Lung (tissue), 12 donors: Measurements from ENCODE around the gene MED13. TPM values are rescaled to one million over a fixed set of nuclear protein-coding genes. Genes with fewer than 3 reads are reported as not detected.
A peak's percentile ranks its signal among the peaks of the same experiment; 100 is the strongest.

Experiments used
- ATAC-seq: fragments of 200-7000 bp; cut with Tn5 transposase; one replicate; pipeline ENCODE4 v1.9.1; 2020; ENCODE audit warnings: moderate number of reproducible peaks; ENCODE audit not compliant: insufficient read depth, low FRiP score
- DNase-seq, 3 donors: peaks; one replicate each; pipeline ENCODE4 v3.0.0-alpha.2; 2013 to 2017
- H3K27ac ChIP-seq, 2 donors: one replicate each; pipeline ENCODE4 v1.5.1; 2013; ENCODE audit warnings: mild to moderate bottlenecking in 2 of 2, moderate library complexity in 2 of 2, control low read depth in 1 of 2, inconsistent platforms in 1 of 2, low read depth in 1 of 2, low read length in 1 of 2
- H3K27me3 ChIP-seq, 3 donors: one replicate each; pipeline ENCODE4 v1.5.1; 2013; ENCODE audit warnings: low read length in 2 of 3; ENCODE audit not compliant: control insufficient read depth in 3 of 3, insufficient read depth in 3 of 3
- H3K36me3 ChIP-seq, 4 donors: one replicate each; pipeline ENCODE4 v1.5.1; 2013; ENCODE audit warnings: low read length in 4 of 4, mild to moderate bottlenecking in 1 of 4, moderate library complexity in 1 of 4; ENCODE audit not compliant: control insufficient read depth in 4 of 4, insufficient read depth in 4 of 4
- H3K4me1 ChIP-seq, 5 donors: one replicate each; pipeline ENCODE4 v1.5.1; 2013; ENCODE audit warnings: low read length in 5 of 5, mild to moderate bottlenecking in 2 of 5, moderate library complexity in 1 of 5; ENCODE audit not compliant: control insufficient read depth in 5 of 5, insufficient read depth in 5 of 5
- H3K4me3 ChIP-seq: one replicate; pipeline ENCODE4 v1.5.1; 2013; ENCODE audit warnings: mild to moderate bottlenecking, control low read depth, moderate library complexity
- H3K9ac ChIP-seq, 2 donors: one replicate each; pipeline ENCODE4 v1.5.1; 2013; ENCODE audit warnings: low read length in 2 of 2, control low read depth in 1 of 2; ENCODE audit not compliant: insufficient read depth in 1 of 2
- H3K9me3 ChIP-seq, 4 donors: one replicate each; pipeline ENCODE4 v1.5.1; 2013; ENCODE audit warnings: low read length in 3 of 4, mild to moderate bottlenecking in 1 of 4, moderate library complexity in 1 of 4; ENCODE audit not compliant: control insufficient read depth in 4 of 4, insufficient read depth in 3 of 4
- CTCF ChIP-seq: IDR thresholded peaks from 2 replicates; pipeline ENCODE4 v1.5.1; 2012; ENCODE audit warnings: mild to moderate bottlenecking; ENCODE audit errors: control extremely low read depth, extremely low read depth
- WGBS, 2 donors: extraction: QIAGEN DNeasy Blood & Tissue Kit; methylation state at CpG; one replicate each; pipeline ENCODE4 v1.1.7; 2013; 5-methylcytosine and 5-hydroxymethylcytosine counted together
- polyA plus RNA-seq, 2 donors: library from polyadenylated mRNA; stranded (reverse); fragments of 200-250 nt; gene quantifications; one replicate each; pipeline ENCODE4 v1.2.1, GENCODE V29; 2013
- total RNA-seq, 2 donors: library from RNA; depleted of rRNA in 1 of 2; stranded (reverse); fragments of >200 nt in 1 of 2; gene quantifications; one replicate each; pipeline ENCODE4 v1.2.1, GENCODE V29; 2014 to 2021
- donor health status: control.
- donor health status: control.
- donor health status: Bipolar disorder and iron deficiency.
- donor health status: healthy.
- donor health status: DM: yes; HTN: yes; CAD: no.

The MED13 gene
- total and polyA plus RNA-seq, 4 donors = 7.2 to 104 (median 38.1) TPM

GRCh38 chr17:61942085-61942484, 123.0 kb downstream of the MED13 start:
- Histone ChIP-seq H3K4me3 (no peak overlapping the region), H3K27ac (no peak overlapping the region), H3K36me3 (peaks cover 2 to 15% (median 9%) of the 10 kb centered on the region in 4 donors), H3K4me1 (no peaks in the 10 kb centered on the region), H3K27me3 (no peaks in the 10 kb centered on the region), H3K9ac (no peak overlapping the region), H3K9me3 (no peaks in the 10 kb centered on the region)
- DNase-seq (no peak), ATAC-seq (no peak)
- no peak for TF ChIP-seq CTCF
- 91 to 96% methylated on average over 2 of the region's 2 CpGs for WGBS, 2 donors

GRCh38 chr17:61928101-61928436, 137.0 kb downstream of the MED13 start:
- Histone ChIP-seq H3K9ac (peak overlapping the region in 1 of 2 donors; percentile 66), H3K27ac (peak overlapping the region; percentile 40 to 89), H3K4me3 (no peak overlapping the region), H3K9me3 (no peaks in the 10 kb centered on the region), H3K36me3 (peaks cover 0 to 12% (median 2%) of the 10 kb centered on the region in 4 donors), H3K27me3 (no peaks in the 10 kb centered on the region), H3K4me1 (peaks cover 0 to 14% (median 6%) of the 10 kb centered on the region in 5 donors)
- TF ChIP-seq CTCF = no peak
- DNase-seq (no peak), ATAC-seq (no peak)
- 44 to 50% methylated on average over 4 of the region's 4 CpGs for WGBS, 2 donors

- Histone ChIP-seq H3K36me3 (peaks cover 0 to 12% (median 2%) of the 10 kb centered on the region in 4 donors), H3K9ac (peak within 1 kb of the TSS; percentile 86 to 97), H3K9me3 (no peaks in the 10 kb centered on the region), H3K4me1 (peaks cover 0 to 14% (median 6%) of the 10 kb centered on the region in 5 donors), H3K4me3 (peak within 1 kb of the TSS; percentile 71), H3K27ac (peak within 1 kb of the TSS; percentile 40 to 89), H3K27me3 (no peaks in the 10 kb centered on the region)
- no peak for TF ChIP-seq CTCF
- DNase-seq = peak; percentile 97 to 98 (median 97)
- peak; percentile 95 for ATAC-seq
- 0% methylated on average over 58 of the region's 58 CpGs for WGBS, 2 donors
Observed at GRCh38 chr17:61927208-61928100, 137.6 kb downstream of the MED13 start, which contains the start of gene INTS2. INTS2 (minus strand) TSS chr17:61927982; CDS start chr17:61926644, 1,338 bp downstream.
